Activated CD4-positive, alpha-beta T cell treated with anti-CD3 and anti-CD28 coated beads, Interleukin-2, amount 10 ng/mL, durations not matched to agents 24 days and 14 days (primary cell): Measurements from ENCODE around the gene USF2. TPM values are rescaled to one million over a fixed set of nuclear protein-coding genes. Genes with fewer than 3 reads are reported as not detected.

Experiments used
- DNase-seq: peaks from one replicate; pipeline ENCODE4 v3.0.0; 2022
- H3K27ac Mint-ChIP-seq: one replicate; pipeline ENCODE4 v1.8.0; 2022; ENCODE audit warnings: mild to moderate bottlenecking, mixed read lengths
- H3K27me3 Mint-ChIP-seq: one replicate; pipeline ENCODE4 v1.8.0; 2022; ENCODE audit warnings: mixed read lengths
- H3K36me3 Mint-ChIP-seq: one replicate; pipeline ENCODE4 v1.8.0; 2022; ENCODE audit warnings: low read depth, mild to moderate bottlenecking, mixed read lengths
- H3K4me1 Mint-ChIP-seq: one replicate; pipeline ENCODE4 v1.8.0; 2021; ENCODE audit warnings: mixed read lengths
- H3K4me3 Mint-ChIP-seq: one replicate; pipeline ENCODE4 v1.8.0; 2022; ENCODE audit warnings: mild to moderate bottlenecking, moderate library complexity, mixed read lengths
- H3K9me3 Mint-ChIP-seq: one replicate; pipeline ENCODE4 v1.8.0; 2021; ENCODE audit warnings: mixed read lengths
- intact Hi-C: fragments of 100-400 bp; cut with micrococcal nuclease; formaldehyde crosslinking; loops from one replicate; pipeline ENCODE4 v1.15.1; 2023
- total RNA-seq: library from RNA; stranded (reverse); gene quantifications from 2 replicates; pipeline ENCODE4 v1.2.3, GENCODE V29; 2022

Gene USF2
- total RNA-seq, 1 donor from 2014 or later, result 147 TPM

DNA sequence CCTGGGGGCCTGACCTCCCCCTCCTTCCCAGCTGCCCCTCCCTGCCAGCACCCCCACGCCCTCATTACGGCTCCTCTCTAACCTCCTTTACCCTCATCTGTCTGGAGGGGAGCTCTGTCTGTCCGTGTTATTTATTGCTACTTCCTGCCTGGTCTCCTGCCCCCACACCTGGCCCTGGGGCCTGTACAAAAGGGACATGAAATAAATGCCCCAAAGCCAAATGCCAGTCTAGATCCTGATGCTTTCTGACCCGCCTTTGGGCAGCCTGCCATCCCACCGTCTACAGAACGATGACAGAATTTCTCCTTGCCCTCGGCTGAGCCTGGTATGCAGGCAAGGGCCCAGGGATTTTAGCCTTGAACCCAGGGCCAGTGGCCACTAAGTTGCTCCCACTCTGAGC, 44.8 kb downstream of the USF2 start:
- no peak overlapping the region for H3K4me3 Mint-ChIP-seq
- no peaks in the 10 kb centered on the region for H3K9me3 Mint-ChIP-seq
- peaks cover 3% of the 10 kb centered on the region for H3K4me1 Mint-ChIP-seq
- no peaks in the 10 kb centered on the region for H3K27me3 Mint-ChIP-seq
- intact Hi-C loops, result no loop called here
- DNase-seq, result no peak
- no peaks in the 10 kb centered on the region for H3K36me3 Mint-ChIP-seq
- H3K27ac Mint-ChIP-seq, result no peak overlapping the region

DNA sequence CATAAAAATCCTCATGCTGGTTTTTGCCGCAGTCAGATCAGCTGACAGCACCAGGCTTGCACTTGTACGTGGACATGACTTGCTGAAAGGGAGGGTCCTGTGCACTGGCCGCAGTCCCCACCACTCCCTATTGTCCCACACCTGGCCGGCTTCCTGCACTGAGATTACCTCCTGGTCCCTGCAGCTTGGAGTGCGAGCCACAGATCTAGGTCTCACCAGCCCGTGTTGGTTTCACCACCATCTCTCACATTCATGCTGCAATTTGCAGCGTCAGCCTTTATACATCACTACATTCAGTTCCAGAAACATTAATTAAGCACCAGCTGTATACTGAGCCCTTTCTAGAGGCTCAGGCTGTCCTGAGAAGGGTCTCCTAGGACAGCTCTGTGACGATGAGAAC, 45.3 kb downstream of the USF2 start:
- no peak overlapping the region for H3K4me3 Mint-ChIP-seq
- intact Hi-C loops, result no loop called here

DNA sequence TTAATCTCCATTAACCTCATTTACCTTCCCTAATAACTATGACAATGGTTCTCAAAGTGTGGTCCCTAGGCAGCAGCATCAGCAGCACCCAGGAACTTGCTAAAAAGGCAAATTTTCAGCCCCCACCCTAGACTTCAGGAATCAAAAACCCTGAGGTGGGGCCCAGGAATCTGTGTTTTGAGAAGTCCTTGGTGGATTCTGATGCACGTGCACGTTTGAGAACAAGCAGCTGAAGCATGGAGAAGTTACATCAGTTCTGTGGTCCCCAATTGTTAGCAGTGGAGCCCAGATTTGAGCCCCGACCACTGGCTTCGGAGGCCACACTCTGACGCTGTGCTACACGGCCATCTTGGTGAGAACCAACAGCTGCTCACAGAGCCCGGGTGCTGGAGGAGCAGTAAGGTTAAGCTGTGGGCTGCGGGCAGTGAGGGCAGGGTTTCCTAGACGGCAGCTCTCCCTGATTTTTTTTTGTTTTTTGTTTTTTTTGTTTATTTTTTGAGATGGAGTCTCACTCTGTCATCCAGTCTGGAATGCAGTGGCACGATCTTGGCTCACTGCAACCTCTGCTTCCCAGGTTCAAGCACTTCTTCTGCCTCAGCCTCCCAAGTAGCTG, 46.2 kb downstream of the USF2 start:
- H3K27ac Mint-ChIP-seq, result no peak overlapping the region
- H3K36me3 Mint-ChIP-seq, result no peaks in the 10 kb centered on the region
- H3K27me3 Mint-ChIP-seq, result no peaks in the 10 kb centered on the region
- no peak overlapping the region for H3K4me3 Mint-ChIP-seq
- intact Hi-C loops, result no loop called here
- DNase-seq, result no peak
- H3K4me1 Mint-ChIP-seq, result peaks cover 7% of the 10 kb centered on the region
- H3K9me3 Mint-ChIP-seq, result no peaks in the 10 kb centered on the region

More for the DNA sequence above, 45.3 kb downstream of the USF2 start:
- DNase-seq, result no peak
- Mint-ChIP-seq H3K27ac (no peak overlapping the region), H3K9me3 (no peaks in the 10 kb centered on the region), H3K27me3 (no peaks in the 10 kb centered on the region), H3K36me3 (no peaks in the 10 kb centered on the region), H3K4me1 (peaks cover 7% of the 10 kb centered on the region)

DNA sequence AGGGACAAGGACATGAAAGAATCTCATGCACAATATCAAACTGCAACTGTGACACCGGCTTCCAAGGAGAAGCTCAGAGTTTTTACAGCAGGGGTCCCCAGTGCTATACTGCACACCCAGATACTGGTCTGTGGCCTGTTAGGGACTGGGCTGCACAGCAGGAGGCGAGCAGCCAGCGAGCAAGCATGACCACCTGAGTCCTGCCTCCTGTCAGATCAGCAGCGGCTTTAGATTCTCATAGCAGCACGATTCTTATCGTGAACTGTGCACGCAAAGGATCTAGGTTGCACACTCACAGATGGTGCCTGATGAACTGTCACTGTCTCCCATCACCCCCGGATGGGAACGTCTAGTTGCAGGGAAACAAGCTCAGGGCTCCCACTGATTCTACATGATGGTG, 47.1 kb downstream of the USF2 start:
- no peaks in the 10 kb centered on the region for H3K27me3 Mint-ChIP-seq
- intact Hi-C loops, result no loop called here
- H3K4me3 Mint-ChIP-seq, result no peak overlapping the region
- DNase-seq, result no peak
- H3K36me3 Mint-ChIP-seq, result no peaks in the 10 kb centered on the region
- H3K27ac Mint-ChIP-seq, result no peak overlapping the region
- no peaks in the 10 kb centered on the region for H3K9me3 Mint-ChIP-seq
- peaks cover 7% of the 10 kb centered on the region for H3K4me1 Mint-ChIP-seq

DNA sequence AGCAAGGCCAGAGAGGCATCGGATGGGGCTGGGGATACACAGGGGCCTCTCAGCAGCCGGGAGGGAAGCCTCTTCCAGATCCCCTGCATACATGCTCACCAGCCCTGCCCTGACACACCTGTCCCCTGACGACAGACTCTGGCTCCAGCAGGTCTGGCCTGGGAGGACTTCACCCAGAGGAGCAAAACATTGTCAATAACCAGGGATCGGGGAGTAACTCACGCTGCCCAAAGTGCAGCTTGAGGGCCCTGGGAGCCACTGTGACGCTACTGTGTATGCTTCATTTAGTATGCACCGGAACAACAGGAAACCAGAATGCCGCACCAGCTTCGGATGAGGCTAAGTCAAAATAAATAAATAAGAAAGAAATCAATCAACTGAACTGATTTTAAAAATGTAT, 47.8 kb downstream of the USF2 start:
- peaks cover 7% of the 10 kb centered on the region for H3K4me1 Mint-ChIP-seq
- no peaks in the 10 kb centered on the region for H3K27me3 Mint-ChIP-seq
- intact Hi-C loops, result no loop called here
- no peak overlapping the region for H3K27ac Mint-ChIP-seq
- no peak for DNase-seq
- no peak overlapping the region for H3K4me3 Mint-ChIP-seq
- H3K9me3 Mint-ChIP-seq, result no peaks in the 10 kb centered on the region
- peaks cover under 1% of the 10 kb centered on the region for H3K36me3 Mint-ChIP-seq

DNA sequence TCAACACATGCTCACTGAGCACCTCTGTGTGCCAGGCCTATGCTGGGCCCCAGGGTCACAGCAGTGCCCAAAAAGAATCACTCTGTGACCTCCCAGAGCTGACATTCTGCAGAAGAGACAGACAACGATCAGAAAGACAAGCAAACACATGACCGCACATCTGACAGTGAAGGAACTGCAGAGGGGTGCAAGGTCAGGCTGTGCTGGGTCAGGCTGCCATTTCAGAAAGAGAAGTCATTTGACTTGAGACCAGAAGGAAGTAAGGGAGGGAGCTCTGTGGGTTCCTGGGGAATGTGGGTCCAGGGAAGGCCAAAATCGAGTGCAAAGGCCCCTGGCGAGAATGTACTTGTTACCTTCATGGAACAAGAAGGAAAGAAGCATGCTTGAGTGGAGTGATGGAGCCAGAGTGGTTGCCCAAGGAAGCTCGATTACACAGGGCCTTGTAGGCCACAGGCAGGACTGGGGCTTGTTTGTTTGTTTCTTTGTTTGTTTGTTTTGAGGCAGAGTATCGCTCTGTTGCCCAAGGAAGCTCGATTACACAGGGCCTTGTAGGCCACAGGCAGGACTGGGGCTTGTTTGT, 48.8 kb downstream of the USF2 start:
- Mint-ChIP-seq H3K4me3 (no peak overlapping the region), H3K27me3 (peaks cover 2% of the 10 kb centered on the region), H3K4me1 (peaks cover 7% of the 10 kb centered on the region), H3K27ac (no peak overlapping the region), H3K9me3 (no peaks in the 10 kb centered on the region), H3K36me3 (peaks cover 2% of the 10 kb centered on the region)
- DNase-seq, result no peak
- intact Hi-C loops, result no loop called here

DNA sequence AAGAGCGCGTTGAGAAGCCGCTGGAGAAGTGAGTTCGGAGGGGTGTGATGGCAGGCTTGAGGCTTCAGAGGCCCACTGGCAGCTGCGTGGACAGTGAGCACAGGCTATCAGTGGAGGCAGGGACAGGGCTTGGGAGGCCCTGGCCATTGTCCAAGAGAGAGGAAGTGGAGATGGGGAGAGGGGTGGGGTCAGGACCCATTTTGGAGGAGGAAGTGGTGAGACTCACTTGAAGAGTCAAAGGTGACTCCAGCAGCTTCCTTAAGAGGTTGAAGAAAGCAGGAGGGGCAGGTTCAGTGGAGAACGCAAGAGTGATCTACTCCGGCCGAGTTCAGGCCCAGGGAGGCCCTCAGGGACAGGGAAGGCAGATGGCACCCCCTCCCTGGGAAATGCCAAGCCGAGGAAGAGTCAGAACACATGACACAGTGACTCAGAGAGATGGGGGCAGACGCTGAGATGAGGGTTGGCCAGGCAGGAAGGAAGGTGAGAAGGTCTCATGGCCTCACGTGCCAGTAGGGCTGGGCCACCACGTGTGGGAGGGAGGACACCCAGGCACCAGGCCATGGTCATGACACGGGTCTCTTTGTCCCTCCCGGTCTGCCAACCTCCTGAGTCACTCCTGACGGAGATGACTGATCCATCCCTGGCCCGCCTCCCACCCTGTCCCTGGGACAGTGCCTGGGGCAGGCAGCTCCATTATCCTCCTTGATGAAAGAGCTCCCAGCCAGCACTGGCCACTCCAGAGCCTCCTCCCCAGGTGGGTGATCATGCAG, 50.1 kb downstream of the USF2 start:
- no peak for DNase-seq
- H3K9me3 Mint-ChIP-seq, result no peaks in the 10 kb centered on the region
- H3K4me1 Mint-ChIP-seq, result peaks cover 7% of the 10 kb centered on the region
- peaks cover 2% of the 10 kb centered on the region for H3K27me3 Mint-ChIP-seq
- H3K36me3 Mint-ChIP-seq, result peaks cover 2% of the 10 kb centered on the region
- peak overlapping the region; percentile 5 for H3K4me3 Mint-ChIP-seq
- H3K27ac Mint-ChIP-seq, result peak overlapping the region; percentile 58
- intact Hi-C loops, result no loop called here

DNA sequence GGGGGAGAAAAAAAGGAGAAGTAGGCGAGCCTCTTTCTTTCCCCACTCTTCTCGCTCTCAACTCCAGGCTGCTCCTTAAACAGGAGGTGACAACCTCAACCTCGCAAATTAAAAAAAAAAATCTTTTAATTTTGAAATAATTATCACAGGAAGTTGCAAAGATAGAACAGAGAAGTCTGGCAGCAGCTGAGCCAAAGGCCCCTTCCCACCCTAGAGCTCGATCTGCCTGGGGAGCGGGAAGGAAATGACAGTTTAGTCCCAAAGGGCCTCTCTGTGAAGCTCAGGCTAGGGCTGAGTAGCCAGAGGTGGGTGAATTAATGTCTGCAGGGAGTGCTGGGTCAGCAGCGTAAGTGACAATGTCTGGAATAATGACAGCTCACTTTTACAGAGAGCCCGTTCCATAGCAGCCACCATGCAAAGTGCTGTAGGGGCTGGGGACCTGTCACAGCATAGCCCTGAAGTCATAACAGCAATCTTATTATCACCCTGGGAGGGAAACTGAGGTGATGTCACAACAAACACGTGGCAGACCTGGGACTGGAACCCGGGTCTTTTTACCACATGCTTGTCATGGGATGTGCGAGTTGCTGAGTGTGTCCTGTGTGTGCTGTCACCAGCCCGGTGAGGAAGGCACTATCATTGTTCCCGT, 51.4 kb downstream of the USF2 start:
- Mint-ChIP-seq H3K4me1 (peaks cover 7% of the 10 kb centered on the region), H3K27me3 (peaks cover 5% of the 10 kb centered on the region), H3K4me3 (no peak overlapping the region), H3K36me3 (peaks cover 2% of the 10 kb centered on the region), H3K9me3 (no peaks in the 10 kb centered on the region), H3K27ac (no peak overlapping the region)
- DNase-seq, result no peak
- intact Hi-C loops, result no loop called here

DNA sequence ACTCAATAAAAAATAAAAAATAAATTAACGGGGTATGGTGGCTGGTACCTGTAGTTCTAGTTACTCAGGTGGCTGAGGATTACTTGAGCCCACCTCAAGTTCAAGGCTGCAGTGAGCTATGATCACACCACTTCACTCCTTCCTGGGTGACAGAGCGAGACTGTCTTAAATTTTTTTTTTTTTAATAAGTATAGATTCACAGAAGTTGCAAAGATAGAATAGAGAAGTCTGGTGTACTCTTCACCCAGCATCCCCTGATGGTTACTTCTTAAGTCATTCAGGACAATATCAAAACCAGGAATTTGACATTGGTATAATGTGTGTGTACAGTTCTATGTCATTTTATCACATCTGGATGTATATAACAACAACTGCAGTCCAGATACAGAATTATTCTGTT, 52.5 kb downstream of the USF2 start:
- Mint-ChIP-seq H3K4me3 (no peak overlapping the region), H3K9me3 (no peaks in the 10 kb centered on the region), H3K27ac (no peak overlapping the region), H3K27me3 (peaks cover 10% of the 10 kb centered on the region), H3K4me1 (peaks cover 7% of the 10 kb centered on the region), H3K36me3 (peaks cover 2% of the 10 kb centered on the region)
- no peak for DNase-seq
- intact Hi-C loops, result no loop called here

DNA sequence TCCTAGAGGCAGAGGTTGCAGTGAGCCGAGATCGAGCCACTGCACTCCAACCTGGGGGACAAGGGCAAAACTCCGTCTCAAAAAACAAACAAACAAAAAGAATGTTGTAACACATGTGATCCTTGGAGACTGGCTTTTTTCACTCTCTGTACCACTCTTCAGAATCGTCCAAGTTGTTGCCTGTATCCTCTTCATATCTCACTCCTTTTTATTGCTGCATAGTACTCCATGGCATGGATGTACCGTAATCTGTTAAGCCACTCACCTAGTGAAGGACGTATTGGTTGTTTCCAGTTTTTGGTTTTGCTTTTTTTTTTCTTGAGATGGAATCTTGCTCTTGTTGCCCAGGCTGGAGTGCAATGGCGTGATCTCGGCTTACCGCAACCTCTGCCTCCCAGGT, 53.3 kb downstream of the USF2 start:
- intact Hi-C loops, result no loop called here
- Mint-ChIP-seq H3K36me3 (peaks cover 2% of the 10 kb centered on the region), H3K27me3 (peaks cover 12% of the 10 kb centered on the region), H3K9me3 (no peaks in the 10 kb centered on the region), H3K4me3 (no peak overlapping the region), H3K27ac (no peak overlapping the region), H3K4me1 (peaks cover 7% of the 10 kb centered on the region)
- no peak for DNase-seq

DNA sequence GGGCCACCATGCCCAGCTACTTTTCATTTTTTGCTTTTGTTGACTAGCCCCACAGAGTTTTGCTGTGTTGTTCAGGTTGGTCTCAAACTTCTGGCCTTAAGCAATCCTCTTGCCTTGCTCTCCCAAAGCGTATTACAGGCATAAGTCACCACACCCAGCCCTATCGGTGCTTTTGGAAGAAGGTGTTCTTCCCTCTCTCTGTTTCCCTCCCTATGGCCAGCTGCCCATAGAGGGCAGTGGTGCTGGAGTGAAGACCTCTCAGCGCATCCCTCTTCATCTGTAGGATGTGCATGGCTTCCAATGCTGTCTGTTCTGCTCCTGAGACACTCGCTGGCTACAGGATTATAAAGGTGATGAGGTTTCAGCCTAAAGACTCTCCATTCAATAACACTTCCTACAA, 58.9 kb downstream of the USF2 start:
- Mint-ChIP-seq H3K4me3 (no peak overlapping the region), H3K9me3 (no peaks in the 10 kb centered on the region), H3K27me3 (peaks cover 10% of the 10 kb centered on the region), H3K4me1 (peaks cover 12% of the 10 kb centered on the region), H3K36me3 (no peaks in the 10 kb centered on the region), H3K27ac (no peak overlapping the region)
- no peak for DNase-seq
- intact Hi-C loops, result no loop called here

DNA sequence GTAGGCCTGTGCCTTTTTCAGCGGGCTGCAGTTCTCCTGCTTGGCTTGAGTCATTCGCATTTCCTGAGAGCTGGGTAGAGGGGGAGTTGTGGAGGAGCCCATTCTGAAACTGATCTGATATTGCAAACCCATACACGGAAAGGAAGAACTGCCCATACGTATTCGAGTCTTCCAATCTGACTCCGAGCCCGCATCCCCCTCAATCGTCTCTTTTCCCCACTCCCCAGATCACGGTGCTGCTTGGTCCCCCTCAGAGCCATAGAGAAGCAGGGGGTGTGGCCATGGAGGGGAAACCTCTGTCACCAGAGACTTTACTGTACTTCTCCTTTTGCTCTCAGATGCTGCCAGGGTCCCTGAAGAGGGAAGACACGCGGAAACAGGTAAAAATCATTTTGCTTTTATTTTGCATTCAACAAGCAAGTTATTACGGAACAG, 60.1 kb downstream of the USF2 start, which contains the start of gene CD22:
TSS of gene CD22 (plus strand) at position 337 of the 435 bp plus-strand sequence. CDS start 2,854 bp downstream, outside the sequence.
- Mint-ChIP-seq H3K27ac (peak within 1 kb of the TSS; percentile 31), H3K4me3 (peak within 1 kb of the TSS; percentile 29), H3K9me3 (no peaks in the 10 kb centered on the region), H3K27me3 (peaks cover 10% of the 10 kb centered on the region), H3K36me3 (no peaks in the 10 kb centered on the region), H3K4me1 (peaks cover 23% of the 10 kb centered on the region)
- intact Hi-C loops, result no loop called here
- no peak for DNase-seq

DNA sequence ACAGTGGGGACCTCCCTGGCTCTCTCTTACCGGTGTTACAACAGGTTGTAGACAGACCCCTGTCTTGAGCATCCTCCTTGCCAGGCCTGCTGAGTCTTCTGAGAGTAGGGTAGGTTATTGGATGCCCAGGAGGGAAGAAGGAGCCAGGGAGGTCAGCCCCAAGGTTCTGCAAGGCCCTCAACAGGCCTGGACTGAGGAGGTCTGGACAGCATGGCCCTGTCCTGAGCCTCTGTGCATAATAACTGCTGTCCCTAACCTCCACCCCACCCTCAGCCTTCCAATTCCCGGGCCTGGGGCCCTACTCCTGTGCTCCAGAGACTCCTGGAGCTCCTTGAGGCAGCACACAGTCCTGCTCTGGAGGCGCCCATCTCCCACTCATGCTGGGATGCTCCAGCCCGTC, 60.6 kb downstream of the USF2 start:
- intact Hi-C loops, result no loop called here
- Mint-ChIP-seq H3K4me3 (peak overlapping the region; percentile 29), H3K36me3 (no peaks in the 10 kb centered on the region), H3K27me3 (peaks cover 10% of the 10 kb centered on the region), H3K27ac (no peak overlapping the region), H3K4me1 (peaks cover 26% of the 10 kb centered on the region), H3K9me3 (no peaks in the 10 kb centered on the region)
- no peak for DNase-seq
